GM12892 (cell line): ENCODE results near the gene TRDMT1.

Experiments
- DNase-seq: peaks from one replicate; pipeline ENCODE4 v3.0.0; 2011; ENCODE audit not compliant: insufficient read length
- FAIRE-seq: peaks from 2 replicates; lab custom pipeline; 2011; peaks lifted over from hg19 to GRCh38; lab: Jason Lieb, UNC
- POLR2A ChIP-seq: IDR thresholded peaks from 2 replicates; pipeline ENCODE4 v1.6.1; 2011; ENCODE audit warnings: low read depth, low read length, control low read depth
- POLR2AphosphoS5 ChIP-seq: IDR thresholded peaks from 2 replicates; pipeline ENCODE4 v1.6.1; 2011; ENCODE audit warnings: low read depth, low read length, control low read depth
- TAF1 ChIP-seq: IDR thresholded peaks from 2 replicates; pipeline ENCODE4 v1.6.1; 2011; ENCODE audit warnings: low read depth, mild to moderate bottlenecking, control low read depth, low read length, borderline replicate concordance

The TRDMT1 gene

DNA sequence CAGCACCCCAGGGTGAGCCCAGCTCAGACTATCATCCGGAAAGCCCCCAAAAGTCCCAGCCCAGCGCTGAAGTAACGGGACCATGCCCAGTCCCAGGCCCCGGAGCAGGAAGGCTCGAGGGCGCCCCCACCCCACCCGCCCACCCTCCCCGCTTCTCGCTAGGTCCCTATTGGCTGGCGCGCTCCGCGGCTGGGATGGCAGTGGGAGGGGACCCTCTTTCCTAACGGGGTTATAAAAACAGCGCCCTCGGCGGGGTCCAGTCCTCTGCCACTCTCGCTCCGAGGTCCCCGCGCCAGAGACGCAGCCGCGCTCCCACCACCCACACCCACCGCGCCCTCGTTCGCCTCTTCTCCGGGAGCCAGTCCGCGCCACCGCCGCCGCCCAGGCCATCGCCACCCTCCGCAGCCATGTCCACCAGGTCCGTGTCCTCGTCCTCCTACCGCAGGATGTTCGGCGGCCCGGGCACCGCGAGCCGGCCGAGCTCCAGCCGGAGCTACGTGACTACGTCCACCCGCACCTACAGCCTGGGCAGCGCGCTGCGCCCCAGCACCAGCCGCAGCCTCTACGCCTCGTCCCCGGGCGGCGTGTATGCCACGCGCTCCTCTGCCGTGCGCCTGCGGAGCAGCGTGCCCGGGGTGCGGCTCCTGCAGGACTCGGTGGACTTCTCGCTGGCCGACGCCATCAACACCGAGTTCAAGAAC is 27.7 kb upstream of the TRDMT1 start:
- FAIRE-seq: peak; percentile 33
- peak; percentile 29 for DNase-seq
- TF ChIP-seq POLR2A (peak; percentile 69; the same call in 1 of the 2 replicates), POLR2AphosphoS5 (peak; percentile 62; the same call in 1 of the 2 replicates), TAF1 (peak; percentile 19; the same call in 1 of the 2 replicates)

DNA sequence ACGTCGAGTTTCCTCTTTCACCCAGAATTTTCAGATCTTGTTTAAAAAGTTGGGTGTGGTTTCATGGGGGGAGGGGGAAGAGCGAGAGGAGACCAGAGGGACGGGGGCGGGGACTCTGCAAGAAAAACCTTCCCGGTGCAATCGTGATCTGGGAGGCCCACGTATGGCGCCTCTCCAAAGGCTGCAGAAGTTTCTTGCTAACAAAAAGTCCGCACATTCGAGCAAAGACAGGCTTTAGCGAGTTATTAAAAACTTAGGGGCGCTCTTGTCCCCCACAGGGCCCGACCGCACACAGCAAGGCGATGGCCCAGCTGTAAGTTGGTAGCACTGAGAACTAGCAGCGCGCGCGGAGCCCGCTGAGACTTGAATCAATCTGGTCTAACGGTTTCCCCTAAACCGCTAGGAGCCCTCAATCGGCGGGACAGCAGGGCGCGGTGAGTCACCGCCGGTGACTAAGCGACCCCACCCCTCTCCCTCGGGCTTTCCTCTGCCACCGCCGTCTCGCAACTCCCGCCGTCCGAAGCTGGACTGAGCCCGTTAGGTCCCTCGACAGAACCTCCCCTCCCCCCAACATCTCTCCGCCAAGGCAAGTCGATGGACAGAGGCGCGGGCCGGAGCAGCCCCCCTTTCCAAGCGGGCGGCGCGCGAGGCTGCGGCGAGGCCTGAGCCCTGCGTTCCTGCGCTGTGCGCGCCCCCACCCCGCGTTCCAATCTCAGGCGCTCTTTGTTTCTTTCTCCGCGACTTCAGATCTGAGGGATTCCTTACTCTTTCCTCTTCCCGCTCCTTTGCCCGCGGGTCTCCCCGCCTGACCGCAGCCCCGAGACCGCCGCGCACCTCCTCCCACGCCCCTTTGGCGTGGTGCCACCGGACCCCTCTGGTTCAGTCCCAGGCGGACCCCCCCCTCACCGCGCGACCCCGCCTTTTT is 26.9 kb upstream of the TRDMT1 start, which contains the start of gene VIM:
Gene VIM (plus strand): TSS at position 151 of the 925 bp plus-strand sequence. CDS start 1,182 bp downstream, outside the sequence.
- FAIRE-seq: peak; percentile 75
- peak; percentile 38 for DNase-seq

GRCh38 chr10:17227367-17228090 is 26.1 kb upstream of the TRDMT1 start:
- DNase-seq (peak; percentile 31), FAIRE-seq (peak; percentile 90)
- TF ChIP-seq TAF1 (no peak), POLR2A (no peak), POLR2AphosphoS5 (no peak)

More for the DNA sequence above, 26.9 kb upstream of the TRDMT1 start, which contains the start of gene VIM:
- TF ChIP-seq TAF1 (peak; percentile 37; the same call in 1 of the 2 replicates), POLR2A (peak; percentile 76; the same call in 1 of the 2 replicates), POLR2AphosphoS5 (peak; percentile 76)

- FAIRE-seq (no peak), DNase-seq (no peak)
- TF ChIP-seq POLR2A: no peak
- TF ChIP-seq POLR2AphosphoS5: no peak
- TF ChIP-seq TAF1: no peak
These were observed 25.4 kb upstream of the TRDMT1 start for GRCh38 chr10:17226891-17227303.

GRCh38 chr10:17225808-17226207 is 24.3 kb upstream of the TRDMT1 start:
- FAIRE-seq (no peak), DNase-seq (no peak)
- TF ChIP-seq TAF1 (no peak), POLR2A (no peak), POLR2AphosphoS5 (no peak)

DNA sequence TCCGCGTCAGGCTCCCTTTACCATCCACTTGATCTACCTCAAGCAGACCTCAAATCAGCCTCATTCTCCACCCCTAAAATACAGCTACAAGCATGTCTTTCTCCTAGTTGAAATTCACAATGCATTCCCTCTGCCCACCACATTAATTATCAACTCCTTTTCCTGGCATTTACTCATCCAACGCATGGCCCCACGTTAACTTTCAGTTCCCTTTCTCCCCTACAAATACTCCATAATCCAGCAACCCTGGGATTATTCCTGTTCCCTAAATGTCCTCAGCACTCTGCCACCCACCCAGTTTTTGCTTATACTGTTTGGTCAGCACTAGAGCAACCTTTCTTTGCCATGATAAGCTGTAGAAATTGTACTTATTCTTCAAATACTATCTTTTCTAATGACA is 20.9 kb upstream of the TRDMT1 start:
- FAIRE-seq (no peak), DNase-seq (no peak)
- TF ChIP-seq TAF1 (no peak), POLR2A (no peak), POLR2AphosphoS5 (no peak)

- FAIRE-seq (peak; percentile 56), DNase-seq (no peak)
- TF ChIP-seq TAF1 (no peak), POLR2A (no peak), POLR2AphosphoS5 (no peak)
These were observed 19.2 kb upstream of the TRDMT1 start for GRCh38 chr10:17220652-17221100.

DNA sequence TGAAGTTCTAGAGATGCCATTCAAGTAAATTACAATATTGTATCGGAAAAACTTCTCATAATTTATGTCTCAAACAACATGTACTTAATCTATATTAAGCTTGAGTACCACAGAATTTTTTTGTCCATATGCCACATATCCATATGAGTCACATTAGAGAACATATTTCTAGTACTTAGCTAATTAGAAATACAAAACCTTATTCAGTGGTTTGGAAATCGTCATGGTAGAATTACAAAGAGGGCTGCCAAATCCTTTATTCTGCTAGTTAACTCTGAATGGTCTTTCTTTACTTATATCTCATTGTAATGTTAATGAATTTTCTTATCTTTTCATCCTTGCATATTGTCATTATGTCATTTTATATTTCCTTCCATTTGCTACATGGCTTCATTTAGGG is 17.6 kb upstream of the TRDMT1 start:
- no peak for DNase-seq
- FAIRE-seq: no peak
- TF ChIP-seq POLR2A: no peak
- no peak for TF ChIP-seq TAF1
- no peak for TF ChIP-seq POLR2AphosphoS5

DNA sequence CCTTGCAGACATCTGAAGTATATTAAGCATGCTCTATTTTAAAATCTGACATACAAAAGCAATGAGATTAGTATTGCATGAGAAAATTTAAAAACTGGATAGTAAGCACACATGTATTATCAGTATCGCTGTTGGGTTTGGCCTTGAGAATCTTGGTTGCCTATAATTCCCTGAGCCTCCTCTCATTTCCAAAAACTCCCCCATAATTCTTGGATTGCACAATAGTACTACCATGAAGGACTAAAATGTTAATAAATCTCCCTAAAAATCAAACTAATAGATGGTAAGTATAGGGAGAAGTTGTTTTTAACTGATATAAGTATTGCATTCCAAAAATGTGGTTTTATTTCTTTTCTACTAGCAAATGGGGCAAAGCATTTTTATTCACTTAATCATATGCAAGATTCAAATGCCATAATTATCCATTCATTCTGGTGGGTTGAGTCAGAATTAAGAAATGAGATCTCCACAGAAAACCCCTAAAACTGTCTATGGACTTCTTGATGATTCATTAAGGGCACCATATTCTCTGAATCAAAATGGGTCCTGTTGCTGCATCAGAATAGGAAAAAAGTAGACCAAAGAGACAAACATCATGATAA is 16.3 kb upstream of the TRDMT1 start:
- no peak for DNase-seq
- TF ChIP-seq POLR2AphosphoS5 (no peak), TAF1 (no peak), POLR2A (no peak)
- no peak for FAIRE-seq

- no peak for DNase-seq
- FAIRE-seq: no peak
- TF ChIP-seq POLR2A: no peak
- no peak for TF ChIP-seq POLR2AphosphoS5
- TF ChIP-seq TAF1: no peak
These were observed 15.5 kb upstream of the TRDMT1 start for GRCh38 chr10:17216901-17217395.
